Activated CD4-positive, CD25-positive, alpha-beta regulatory T cell treated with anti-CD3 and anti-CD28 coated beads, Interleukin-2, amount 50 U/mL, for 16 hours (primary cell): ENCODE results near the gene CHML.

ENCODE experiments used
- DNase-seq: peaks from one replicate; pipeline ENCODE4 v3.0.0-alpha.2; 2020; ENCODE audit warnings: low read depth, low spot score

The CHML gene

GRCh38 chr1:241590719-241591118 lies 49.5 kb downstream of the CHML start:
- no peak for DNase-seq
